HG03460 (cell line): Measurements from ENCODE around the gene SCNN1A.

Experiments
- ATAC-seq: cut with Tn5 transposase; IDR thresholded peaks from one replicate; pipeline ENCODE4 v1.9.1; 2021; ENCODE audit not compliant: unreplicated experiment

SCNN1A gene

GRCh38 chr12:6384499-6385436, 9.4 kb upstream of the SCNN1A start:
- no peak for ATAC-seq

- no peak for ATAC-seq
Observed at GRCh38 chr12:6383572-6384498, 8.5 kb upstream of the SCNN1A start, which contains the start of gene LTBR. TSS of gene LTBR (plus strand) at chr12:6384162. CDS start at chr12:6384359, 197 bp downstream.

GRCh38 chr12:6382982-6383381, 7.6 kb upstream of the SCNN1A start:
- ATAC-seq: no peak

GRCh38 chr12:6382371-6382770, 7.0 kb upstream of the SCNN1A start:
- no peak for ATAC-seq

- no peak for ATAC-seq
Observed at GRCh38 chr12:6380141-6381121, 5.1 kb upstream of the SCNN1A start.

- ATAC-seq: no peak
Observed at GRCh38 chr12:6378709-6379472, 3.5 kb upstream of the SCNN1A start.

- no peak for ATAC-seq
Observed at GRCh38 chr12:6377667-6377994, 2.3 kb upstream of the SCNN1A start.

GRCh38 chr12:6376870-6377666, 1.7 kb upstream of the SCNN1A start:
- ATAC-seq: no peak

GRCh38 chr12:6376079-6376869, 911 bp upstream of the SCNN1A start:
- ATAC-seq: no peak

GRCh38 chr12:6374786-6375160, 590 bp downstream of the SCNN1A start:
- no peak for ATAC-seq

- no peak for ATAC-seq
Observed at GRCh38 chr12:6374028-6374785, 1.2 kb downstream of the SCNN1A start.

- ATAC-seq: no peak
Observed at GRCh38 chr12:6373022-6373787, 2.2 kb downstream of the SCNN1A start.

GRCh38 chr12:6372403-6373003, 2.9 kb downstream of the SCNN1A start:
- ATAC-seq: no peak

- no peak for ATAC-seq
Observed at GRCh38 chr12:6370994-6371754, 4.2 kb downstream of the SCNN1A start.

GRCh38 chr12:6370576-6370935, 4.8 kb downstream of the SCNN1A start:
- ATAC-seq: no peak
